GM19240 (cell line): ENCODE results near the gene SKI.

Experiments
- DNase-seq: peaks from one replicate; pipeline ENCODE4 v3.0.0; 2011; ENCODE audit warnings: low spot score; ENCODE audit not compliant: insufficient read length

SKI gene

DNA sequence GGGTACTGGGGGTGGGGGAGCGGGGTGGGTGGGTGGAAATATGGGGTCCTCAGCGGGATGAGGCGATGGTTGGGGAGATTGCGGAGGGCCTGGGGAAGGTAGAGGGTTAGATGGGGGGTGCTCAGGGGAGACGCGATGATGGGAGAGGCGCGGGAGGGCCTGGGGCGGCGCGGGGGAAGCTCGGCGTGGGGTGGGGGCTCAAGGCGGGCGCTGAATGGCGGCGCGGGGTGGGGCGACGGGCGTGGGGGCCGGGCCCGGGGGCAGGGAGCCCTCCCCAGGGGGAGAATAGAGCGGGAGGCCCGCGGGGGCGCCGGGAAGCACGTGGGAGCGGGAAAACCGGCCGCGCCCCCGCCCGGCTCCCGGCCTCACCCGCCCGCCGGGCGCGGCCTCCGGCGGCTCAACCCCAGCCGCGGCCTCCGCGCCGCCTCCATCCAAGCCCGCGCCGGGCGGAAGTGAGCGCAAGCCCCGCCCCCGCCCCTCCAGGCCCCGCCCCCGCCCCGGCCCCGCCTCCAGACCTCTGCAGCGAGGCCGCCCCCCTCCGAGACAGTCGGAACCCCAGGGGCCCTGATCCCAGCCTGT lies 33.7 kb upstream of the SKI start, which contains the start of gene FAAP20:
Gene FAAP20 (minus strand): TSS at position 454 of the 579 bp plus-strand sequence. CDS start 23 bp downstream, at position 431.
- DNase-seq = peak; percentile 76

DNA sequence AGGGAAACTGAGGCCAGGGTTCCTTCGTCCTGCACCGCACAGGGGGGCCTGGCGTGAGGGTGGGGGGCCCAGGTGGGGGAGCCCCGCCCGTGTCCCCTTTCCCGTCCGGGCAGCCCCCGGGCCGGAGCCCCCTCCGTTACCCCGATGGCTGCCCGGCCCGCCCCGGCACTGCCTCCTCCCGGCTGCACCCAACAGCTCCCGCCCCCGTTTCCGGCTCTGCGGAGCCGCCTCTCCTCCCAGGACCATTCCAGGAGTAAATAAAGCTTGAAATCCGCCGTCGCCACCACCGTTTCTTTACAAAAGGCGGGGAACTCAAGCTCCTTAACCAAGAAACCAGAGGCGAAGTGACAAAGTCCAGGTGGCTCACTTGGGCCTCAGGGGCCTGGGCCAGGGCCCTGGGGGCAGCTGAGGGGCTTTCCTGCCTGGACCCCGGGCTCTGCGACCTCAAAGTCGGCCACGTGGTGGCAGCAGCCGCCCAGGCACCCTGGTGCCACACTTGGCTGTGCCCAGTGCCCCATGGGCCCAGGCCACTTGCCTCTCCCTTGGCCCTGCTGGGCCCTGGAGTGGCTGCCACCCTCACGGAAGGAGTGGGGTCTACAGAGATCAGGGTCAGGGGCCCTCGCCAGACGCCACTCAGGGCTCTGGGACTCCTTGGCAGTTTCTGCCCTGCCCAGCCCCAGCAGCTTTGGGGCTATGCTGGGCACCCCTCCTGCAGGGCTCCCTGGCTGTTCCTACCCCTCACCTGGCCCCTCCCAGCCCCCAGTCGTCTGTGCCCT lies 33.0 kb upstream of the SKI start:
- peak; percentile 92 for DNase-seq

DNA sequence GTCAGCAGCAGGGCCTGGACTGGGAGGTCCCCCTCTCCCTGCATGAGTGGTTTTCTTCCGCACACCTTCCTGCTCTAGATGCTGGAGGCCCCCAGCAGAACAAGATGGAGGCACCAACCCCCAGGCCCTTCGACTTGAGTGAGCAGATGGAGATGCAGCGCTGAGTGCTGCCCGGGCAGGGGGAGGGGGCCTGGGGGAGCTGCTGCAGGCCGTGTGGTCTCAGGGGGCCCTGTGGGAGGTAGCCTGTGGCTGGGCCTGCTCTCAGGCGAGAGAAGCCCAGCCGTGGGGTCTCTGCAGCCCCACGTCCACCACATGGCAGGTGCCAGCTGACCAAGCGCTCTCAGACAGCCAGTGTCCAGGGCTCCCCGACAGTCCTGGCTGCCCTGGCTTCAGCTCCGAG lies 32.3 kb upstream of the SKI start:
- no peak for DNase-seq

DNA sequence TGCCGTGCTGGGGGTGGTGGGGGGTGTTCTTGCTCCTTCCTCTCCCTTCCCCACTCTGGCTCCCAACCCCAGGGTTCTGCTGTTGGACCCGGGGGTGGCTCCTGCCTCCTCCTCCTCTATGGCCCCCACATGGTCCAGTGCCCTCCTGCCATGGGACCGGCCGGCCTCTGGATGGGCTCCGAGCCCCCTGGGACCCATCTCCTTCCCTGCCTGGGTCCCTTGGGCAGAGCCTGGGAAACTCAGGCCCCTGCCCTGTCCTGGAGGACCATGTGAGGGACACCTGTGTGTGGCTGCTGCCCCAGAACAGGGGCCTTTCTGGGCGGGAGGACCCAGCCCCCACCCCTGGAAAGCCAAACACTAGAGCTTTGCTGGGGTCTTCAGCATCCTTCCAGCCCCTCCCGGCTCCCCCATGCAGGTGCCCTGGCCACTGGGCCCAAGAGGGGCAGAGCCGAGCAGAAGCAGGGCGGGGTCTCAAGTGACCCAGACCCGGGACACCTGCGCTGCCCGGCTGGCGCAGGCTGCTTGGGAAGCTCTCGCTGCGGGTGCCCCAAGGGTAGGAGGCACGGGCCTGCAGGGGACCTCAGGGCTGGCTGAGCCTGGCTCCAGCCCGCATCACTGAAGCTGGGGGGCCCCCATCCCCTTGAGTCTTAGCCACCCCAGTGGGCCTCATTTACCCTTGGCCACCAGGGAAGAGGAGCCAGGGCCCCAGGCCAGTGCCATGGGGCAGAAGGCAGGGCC lies 31.0 kb upstream of the SKI start:
- no peak for DNase-seq

DNA sequence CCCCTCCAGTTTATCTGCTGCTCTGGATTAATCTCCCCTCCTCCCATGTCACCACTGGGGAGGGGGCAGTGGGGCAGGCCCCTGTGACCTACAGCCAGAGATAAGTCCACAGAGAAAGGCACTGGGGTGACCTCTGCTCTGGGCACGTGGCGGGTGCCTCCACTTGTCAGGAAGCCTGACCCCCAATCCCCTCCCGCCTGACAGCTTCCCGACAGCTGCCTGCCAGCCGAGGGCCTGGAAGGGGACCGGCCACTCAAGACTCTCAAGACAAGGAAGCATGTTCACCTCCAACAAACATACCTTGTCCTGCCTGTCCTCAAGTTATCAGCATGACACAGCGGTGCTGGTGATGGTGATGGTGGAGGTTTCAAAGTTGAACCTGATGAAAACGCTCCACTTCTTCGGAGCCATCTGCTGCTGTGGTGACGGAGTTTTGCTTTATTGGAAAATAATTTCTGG lies 30.4 kb upstream of the SKI start:
- DNase-seq = no peak

DNA sequence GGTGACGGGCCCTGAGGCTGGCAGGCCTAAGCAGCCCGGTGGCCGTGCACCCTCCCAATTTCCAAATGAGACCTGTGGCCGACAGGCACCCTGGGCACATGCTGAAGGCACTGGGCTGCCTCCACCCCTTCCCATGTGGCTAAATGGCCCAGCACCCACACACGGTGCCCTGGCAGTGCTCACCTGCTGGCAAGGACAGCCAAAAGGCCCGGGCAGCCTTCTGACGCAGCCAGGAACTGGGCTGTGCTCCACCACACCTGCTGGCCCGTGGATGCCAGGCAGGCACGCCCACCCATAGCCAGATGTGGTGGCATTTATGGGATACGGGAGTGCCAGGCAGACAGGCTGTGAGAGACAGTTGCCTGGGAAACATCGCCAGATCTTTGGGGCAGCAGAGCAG lies 29.5 kb upstream of the SKI start:
- DNase-seq = no peak

DNA sequence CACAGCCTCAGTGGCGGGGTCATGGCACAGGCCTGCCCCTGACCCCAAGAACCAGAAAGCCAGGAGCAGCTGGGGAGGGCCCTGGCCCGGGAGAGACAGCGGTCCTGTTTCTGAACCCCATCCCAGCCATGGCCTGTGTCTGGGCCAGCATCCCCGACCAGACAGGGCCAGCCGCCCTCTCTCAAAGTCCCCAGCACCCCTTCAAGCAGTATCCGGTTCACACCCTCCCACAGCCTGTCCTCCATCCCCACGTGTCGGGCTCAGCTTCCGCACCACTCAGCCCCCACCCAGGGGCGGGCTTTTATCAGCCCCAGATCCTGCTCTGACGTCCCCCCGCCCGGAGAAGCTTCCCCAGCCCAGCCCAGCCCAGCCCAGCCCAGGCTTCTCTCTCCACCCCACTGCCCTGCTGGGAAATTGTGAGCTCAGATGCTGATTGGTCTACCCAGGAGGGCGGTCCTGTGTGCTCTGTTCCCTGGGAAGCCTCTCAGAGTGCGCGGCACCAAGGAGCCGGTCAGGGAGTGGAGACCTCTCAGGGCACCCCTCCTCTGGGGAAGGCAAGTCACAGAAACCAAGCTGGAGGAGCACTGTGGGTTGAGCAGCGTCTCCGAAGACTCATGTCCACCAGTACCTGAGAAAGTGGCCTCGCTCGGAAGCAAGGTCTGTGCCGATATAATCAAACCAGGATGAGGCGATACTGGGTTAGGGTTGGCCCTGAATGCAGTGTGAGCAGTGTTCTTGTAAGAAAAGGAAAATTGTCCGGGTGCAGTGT lies 28.9 kb upstream of the SKI start:
- DNase-seq = no peak

DNA sequence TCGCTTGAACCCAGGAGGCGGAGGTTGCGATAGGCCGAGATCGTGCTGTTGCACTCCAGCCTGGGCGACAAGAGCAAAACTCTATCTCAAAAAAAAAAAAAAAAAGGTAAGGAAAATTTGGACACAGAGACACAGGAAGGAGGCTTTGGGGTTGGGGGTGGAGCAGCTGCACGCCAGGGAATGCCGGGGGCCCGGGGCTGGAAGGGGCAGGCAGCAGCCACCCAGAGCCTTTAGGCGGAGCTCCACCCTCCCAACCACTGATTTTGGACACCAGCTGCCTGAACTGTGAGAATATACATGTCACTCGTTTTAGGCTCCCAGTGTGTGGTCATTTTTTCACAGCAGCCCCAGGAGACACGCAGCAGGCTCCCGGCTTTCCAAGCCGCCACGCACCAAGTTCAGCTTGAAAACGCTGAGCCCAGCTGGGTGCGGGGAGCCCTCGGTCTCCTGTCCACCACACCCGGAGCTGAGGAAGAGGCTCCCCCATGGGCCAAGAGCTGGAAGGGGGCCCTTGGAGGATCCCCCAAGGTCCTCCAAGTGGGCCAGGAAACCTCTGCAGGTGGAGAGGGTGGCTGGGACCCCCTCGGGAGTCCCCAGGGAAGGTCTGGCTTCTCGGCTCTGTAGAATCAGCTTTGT lies 27.7 kb upstream of the SKI start:
- DNase-seq = no peak

DNA sequence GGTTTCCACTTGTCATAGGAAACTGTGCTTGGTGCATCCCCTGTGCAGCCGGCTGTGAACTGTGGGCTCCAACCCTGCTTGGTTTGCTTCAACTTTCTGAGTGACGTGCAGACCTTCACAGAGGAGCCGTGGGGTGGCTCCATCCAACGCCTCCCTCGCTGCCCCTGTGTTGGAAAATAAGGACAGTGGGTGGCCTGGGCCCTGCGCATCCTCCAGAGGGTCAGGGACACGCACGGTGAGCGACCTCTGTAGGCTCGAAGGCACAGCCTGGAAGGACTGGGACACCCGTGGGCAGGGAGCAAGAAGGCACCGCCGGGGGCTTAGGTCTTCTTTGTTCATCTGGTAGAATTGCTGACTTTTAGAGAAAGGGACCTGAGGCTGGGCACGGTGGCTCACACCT lies 27.1 kb upstream of the SKI start:
- DNase-seq = no peak

DNA sequence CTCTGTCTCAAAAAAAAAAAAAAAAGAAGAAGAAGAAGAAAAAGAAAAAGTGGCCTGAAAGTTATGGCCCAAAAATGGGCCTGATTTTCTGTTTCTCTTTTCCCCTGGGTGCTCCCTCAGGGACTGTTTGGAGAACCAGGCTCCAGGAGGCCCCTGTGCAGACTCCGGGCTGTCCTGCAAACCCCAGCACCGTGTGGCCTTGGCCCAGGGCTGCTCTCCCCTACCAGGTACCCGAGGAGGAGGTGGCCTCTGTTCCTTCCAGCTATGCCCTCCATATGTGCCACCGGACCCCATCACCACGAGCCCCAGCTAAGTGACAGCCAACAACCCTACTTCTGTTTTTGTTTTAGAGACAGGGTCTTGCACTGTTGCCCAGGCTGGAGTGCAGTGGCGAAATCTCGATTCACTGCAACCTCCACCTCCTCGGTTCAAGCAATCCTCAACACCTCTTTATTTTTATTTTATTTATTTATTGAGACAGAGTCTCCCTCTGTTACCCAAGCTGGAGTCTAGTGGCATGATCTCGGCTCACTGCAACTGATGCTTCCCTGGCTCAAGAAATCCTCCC lies 26.0 kb upstream of the SKI start:
- no peak for DNase-seq

DNA sequence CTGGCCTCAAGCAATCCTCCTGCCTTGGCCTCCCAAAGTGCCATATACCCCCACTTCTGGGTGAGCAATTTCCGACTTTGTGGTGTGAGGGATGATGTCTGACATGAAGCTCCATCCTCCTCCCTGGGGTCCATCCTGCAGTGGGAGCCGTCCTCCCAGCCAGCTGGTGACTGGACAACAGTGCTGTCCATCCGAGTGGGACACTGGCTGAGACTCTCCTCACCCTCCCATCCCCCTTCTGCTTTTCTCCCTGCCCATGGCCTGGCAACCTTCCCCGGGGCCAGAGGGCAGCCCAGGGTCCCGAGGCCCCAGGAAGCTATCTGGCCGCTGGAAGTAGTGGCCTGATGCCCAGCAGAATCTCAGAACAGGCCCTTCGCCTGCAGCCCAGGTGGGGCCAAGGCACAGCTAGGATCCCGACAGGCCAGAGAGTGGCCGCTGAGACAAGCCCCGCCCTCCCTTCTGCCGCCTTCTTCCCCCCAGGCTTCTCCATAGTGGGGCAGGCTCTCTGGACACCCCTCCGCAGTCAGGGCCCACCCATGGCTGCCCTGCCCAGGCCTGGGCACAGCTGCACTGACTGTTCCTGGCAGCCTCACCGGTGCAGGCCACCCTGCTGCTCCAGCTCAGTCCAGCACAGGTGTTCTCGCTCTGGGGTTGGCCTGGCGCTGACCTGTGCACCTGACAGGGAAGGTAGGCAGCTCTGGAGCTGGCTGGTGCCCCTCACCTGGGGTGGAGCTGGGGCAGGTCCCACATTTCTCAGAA lies 25.1 kb upstream of the SKI start:
- no peak for DNase-seq

DNA sequence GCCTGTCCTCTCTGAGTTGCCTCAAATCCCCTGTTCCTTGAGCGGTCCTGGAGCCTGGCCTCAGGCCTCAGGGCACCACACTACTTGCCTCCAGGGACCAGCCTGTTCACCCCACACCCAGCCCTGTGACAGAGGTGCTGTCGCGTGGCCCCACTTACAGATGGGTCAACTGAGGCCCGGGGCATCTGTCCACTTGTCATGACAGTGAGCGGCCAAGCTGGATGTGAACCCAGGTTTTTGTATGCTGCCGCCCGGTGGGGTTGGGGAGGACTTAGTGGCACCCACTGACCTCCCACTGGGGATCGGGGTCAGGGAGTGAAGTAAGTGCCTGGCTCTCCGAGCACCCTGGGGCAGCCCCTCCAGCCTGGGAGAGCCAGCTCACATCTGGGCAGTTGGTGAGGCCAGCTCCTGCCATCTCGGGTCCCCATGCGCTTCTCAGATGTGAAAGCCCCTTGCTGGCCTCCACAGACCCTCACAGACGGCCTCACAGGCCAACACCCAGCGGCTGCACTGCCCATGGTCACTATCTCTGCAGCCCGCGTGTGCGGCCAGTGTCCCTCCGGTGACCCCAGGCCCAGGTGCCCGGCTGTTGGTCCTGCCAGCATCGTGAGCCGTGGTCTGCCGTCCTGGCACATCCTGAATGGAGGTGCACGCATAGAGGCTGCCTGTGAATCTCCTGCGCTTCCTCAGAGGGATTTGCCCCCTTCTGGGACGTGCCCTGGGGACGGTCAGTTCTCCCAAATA lies 24.3 kb upstream of the SKI start:
- DNase-seq = no peak

DNA sequence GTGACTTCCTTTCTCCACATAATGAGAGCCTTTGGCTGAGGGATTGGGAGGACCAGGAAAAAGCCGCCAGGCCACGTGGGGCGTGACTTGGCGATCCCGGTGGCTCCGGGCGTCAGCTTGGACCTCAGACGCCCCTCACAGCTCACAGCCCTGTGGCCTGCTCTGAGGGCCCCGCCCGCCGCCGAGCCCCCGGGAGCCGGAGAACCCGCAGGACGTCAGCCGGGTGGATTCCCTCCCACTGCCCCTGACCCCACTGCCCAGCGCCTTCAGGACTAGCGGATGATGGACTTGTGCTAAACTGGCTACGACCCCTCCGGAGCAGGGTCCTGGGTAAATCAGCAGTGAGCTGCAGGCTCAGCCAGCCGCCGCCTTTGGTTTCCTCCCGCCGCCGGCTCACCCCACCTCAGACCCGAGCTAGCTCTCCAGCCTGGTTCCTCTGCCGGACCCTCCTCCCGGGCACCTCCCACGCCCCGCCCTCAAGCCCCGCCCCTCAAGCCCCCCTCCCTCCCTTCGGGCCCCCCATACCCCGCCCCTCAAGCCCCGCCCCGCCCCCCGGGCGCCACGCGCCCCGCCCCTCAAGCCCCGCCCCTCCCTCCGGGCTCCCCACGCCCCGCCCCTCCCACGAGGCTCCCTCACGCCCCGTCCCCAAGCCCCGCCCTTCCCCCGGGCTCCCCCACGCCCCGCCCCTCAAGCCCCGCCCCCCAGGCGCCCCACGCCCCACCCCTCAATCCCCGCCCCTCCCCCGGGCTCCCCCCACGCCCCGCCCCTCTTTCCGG lies 23.5 kb upstream of the SKI start:
- no peak for DNase-seq

DNA sequence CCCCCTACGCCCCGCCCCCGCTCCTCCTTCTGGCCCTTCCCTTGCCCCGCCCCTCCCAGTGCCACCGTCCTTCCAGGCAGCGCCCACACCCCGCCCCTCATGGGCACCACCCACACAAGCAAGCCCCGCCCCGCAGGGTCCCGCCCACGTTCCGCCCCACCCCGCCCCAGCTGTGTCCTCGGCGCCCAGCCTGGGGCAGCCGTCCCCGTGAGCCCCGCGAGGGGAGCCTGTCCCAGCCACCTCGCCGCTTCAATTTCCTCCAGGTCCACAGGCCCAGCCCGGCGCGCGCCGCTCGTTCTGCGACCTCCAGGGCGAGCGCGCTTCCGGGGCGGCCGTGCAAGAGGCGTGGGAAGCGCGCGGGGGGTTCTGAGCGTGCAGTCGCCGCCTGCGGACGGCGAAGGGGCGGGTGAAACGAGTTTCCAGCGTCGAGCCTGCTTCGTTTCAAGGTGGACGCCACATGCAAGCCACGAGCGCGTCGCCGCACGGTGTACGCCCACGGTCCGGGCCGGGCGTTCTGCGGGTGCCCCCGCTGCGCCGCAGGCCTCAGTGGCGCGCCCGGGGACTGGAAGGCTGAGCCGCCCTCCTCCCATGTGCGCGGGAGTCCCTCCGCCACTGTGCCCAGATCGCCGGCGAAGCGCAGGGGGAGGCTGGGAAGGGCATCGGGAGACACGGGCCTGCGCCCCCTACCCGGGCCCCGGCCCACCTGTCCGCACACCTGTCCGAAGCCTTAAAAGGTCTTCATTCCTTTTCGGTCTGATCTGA lies 22.7 kb upstream of the SKI start:
- DNase-seq = peak; percentile 84

DNA sequence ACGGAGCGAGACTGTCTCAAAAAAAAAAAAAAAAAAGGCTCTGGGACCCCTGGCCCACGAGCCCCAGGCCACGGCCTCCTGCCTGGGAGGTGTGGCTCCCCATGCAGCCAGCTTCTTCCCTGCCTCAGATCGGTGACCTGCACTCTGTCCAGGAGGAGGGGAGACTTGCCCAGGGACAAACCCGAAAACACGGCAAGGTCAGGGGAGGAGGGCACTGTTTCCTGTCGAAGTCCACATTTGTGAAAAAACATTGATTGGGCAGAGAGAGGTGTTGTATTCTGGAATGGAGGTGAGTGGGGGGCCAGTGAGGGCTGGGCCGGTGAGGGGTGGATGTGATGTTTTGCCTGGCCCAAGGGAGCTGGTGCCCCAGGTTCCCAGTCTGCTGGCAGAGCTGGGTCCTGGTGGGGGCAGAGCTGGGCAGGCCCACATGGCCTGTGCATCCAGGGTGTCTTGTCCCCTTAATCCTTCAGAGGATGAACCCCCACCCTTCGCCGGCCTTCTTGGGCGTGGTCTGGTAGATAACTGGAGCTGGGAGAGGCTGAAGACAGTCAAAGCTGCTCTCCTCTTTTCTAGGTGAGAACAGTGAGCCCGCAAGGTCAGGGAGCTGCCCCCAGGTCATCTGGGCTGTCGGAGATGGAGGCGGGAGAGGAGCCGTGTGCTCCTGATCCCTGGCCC lies 21.2 kb upstream of the SKI start:
- DNase-seq = no peak

DNA sequence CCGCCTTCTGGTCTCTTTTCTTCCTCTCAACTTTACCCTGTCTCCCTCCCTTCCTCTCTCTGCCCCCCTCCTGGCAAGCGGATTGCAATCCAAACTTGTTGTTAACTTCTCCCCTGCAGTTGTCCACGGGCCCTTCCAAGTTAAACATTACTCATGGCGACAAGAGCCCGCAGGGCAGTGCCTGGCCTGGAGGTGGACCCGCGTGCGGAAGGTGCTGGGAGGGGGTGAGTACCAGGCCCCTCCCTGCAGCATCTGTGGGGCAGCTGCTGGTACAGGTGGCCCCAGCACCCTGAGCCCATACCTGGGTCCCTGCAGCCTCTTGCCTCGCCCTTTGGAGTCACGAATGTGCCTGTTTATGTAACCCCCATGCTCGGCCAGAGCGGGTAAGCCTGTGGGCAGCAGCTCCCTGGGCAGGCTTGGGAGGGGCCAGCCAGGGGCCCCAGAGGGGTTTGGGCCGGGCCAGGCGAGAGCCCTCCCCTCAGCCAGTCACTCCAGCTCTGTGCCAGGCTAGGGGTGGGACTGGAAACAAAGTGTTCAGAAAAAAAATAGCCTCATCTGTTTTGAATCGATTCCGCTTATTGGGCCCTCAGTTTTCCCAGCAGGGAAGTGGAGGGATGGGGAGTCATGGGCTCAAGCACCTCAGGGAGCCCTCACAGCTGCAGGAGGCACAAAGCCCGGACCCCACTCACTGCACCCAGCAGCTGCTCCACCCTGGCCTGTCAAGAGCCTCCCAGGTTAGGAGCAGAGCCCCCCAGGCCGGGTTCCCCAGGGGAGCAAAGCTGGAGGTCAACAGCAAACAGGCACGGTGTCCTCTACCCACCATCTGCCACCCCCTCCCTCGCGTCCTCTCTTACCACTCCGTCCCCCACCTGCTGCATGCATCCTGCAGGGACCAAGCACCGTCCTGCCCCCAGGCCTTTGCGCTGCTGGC lies 19.5 kb upstream of the SKI start:
- DNase-seq = no peak
